GM21526 (cell line): ENCODE measurements around the gene C1orf159.
"Not testable (repeated sequence)": the region's sequence is repeated elsewhere in the genome, so short reads cannot be mapped to it uniquely, and the experiment has no call there.

Source experiments
- ATAC-seq: cut with Tn5 transposase; IDR thresholded peaks from one replicate; pipeline ENCODE4 v1.9.1; 2021; ENCODE audit warnings: moderate library complexity; ENCODE audit not compliant: unreplicated experiment, low FRiP score

The C1orf159 gene

GRCh38 chr1:1150100-1150499 is 34.2 kb upstream of the C1orf159 start:
- ATAC-seq, result no peak

GRCh38 chr1:1149416-1149815 is 33.5 kb upstream of the C1orf159 start:
- ATAC-seq, result no peak

- ATAC-seq, result no peak
Observed at GRCh38 chr1:1148569-1148968, 32.7 kb upstream of the C1orf159 start.

GRCh38 chr1:1148061-1148460 is 32.2 kb upstream of the C1orf159 start:
- ATAC-seq, result no peak

- ATAC-seq, result no peak
Observed at GRCh38 chr1:1146596-1146995, 30.7 kb upstream of the C1orf159 start.

GRCh38 chr1:1146026-1146425 is 30.1 kb upstream of the C1orf159 start:
- no peak for ATAC-seq

GRCh38 chr1:1145547-1145914 is 29.6 kb upstream of the C1orf159 start:
- no peak for ATAC-seq

GRCh38 chr1:1144843-1145546 is 29.1 kb upstream of the C1orf159 start:
- no peak for ATAC-seq

- ATAC-seq, result no peak
Observed at GRCh38 chr1:1144122-1144842, 28.4 kb upstream of the C1orf159 start.

GRCh38 chr1:1143636-1144035 is 27.7 kb upstream of the C1orf159 start:
- ATAC-seq, result no peak

GRCh38 chr1:1142844-1143243 is 27.0 kb upstream of the C1orf159 start:
- no peak for ATAC-seq

GRCh38 chr1:1142352-1142751 is 26.5 kb upstream of the C1orf159 start:
- not testable (repeated sequence) for ATAC-seq

- no peak for ATAC-seq
Observed at GRCh38 chr1:1141911-1142250, 26.0 kb upstream of the C1orf159 start.

GRCh38 chr1:1141244-1141910 is 25.5 kb upstream of the C1orf159 start:
- no peak for ATAC-seq

- no peak for ATAC-seq
Observed at GRCh38 chr1:1140673-1141072, 24.8 kb upstream of the C1orf159 start.

- ATAC-seq, result no peak
Observed at GRCh38 chr1:1137256-1138045, 21.6 kb upstream of the C1orf159 start.

GRCh38 chr1:1136547-1137230 is 20.8 kb upstream of the C1orf159 start:
- no peak for ATAC-seq

- no peak for ATAC-seq
Observed at GRCh38 chr1:1135339-1136136, 19.6 kb upstream of the C1orf159 start.

- no peak for ATAC-seq
Observed at GRCh38 chr1:1134300-1134970, 18.5 kb upstream of the C1orf159 start.
